ENCODE data around the gene MEGF11.

Gene MEGF11

GRCh38 chr15:65923264-65923663 is 330.3 kb downstream of the MEGF11 start (continued):
- no peak for TF ChIP-seq ZNF70 (CRISPR knock-in tag; IDR thresholded peaks at IDR 0.05)
- TF ChIP-seq ZNF8 (CRISPR knock-in tag; IDR thresholded peaks at IDR 0.05), result no peak
- TF ChIP-seq TCF4 (CRISPR knock-in tag; IDR thresholded peaks at IDR 0.05; ENCODE audit: borderline replicate concordance), result no peak
- no peak for TF ChIP-seq GLIS3 (CRISPR knock-in tag; IDR thresholded peaks at IDR 0.05)

DNA sequence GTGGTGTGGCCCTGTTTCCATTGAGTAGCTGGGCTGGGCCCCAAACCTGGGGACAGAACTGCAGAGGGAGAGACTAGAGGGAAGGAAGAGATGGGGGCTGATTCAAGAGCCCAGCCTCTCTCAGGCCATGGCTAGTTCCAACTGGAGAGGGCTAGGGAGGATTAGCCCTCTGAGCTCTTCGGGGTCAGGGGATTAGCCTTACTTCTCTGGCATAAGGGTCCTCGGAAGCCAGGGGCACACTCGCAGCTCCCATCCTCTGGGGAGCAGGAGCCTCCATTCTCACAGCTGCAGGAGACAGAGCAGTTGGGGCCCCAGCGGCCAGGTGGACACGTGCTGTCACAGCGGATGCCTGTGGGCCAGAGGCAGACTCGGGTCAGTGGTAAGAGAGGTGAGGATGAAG is 330.9 kb downstream of the MEGF11 start:
- no peak for ATAC-seq
- no peak for TF ChIP-seq OSR1 (CRISPR knock-in tag; IDR thresholded peaks at IDR 0.05)
- TF ChIP-seq ZNF70 (CRISPR knock-in tag; IDR thresholded peaks at IDR 0.05), result no peak
- TF ChIP-seq CREB5 (CRISPR knock-in tag; IDR thresholded peaks at IDR 0.05; ENCODE audit: low read depth), result no peak
- no peak for TF ChIP-seq ESRRG (CRISPR knock-in tag; IDR thresholded peaks at IDR 0.05)
- no peak for TF ChIP-seq CSRNP3 (CRISPR knock-in tag; IDR thresholded peaks at IDR 0.05)
- TF ChIP-seq PATZ1 (CRISPR knock-in tag; IDR thresholded peaks at IDR 0.05; ENCODE audit: borderline replicate concordance), result no peak
- TF ChIP-seq ZFP3 (CRISPR knock-in tag; IDR thresholded peaks at IDR 0.05), result no peak
- TF ChIP-seq ISL1 (CRISPR knock-in tag; IDR thresholded peaks at IDR 0.05), result no peak

DNA sequence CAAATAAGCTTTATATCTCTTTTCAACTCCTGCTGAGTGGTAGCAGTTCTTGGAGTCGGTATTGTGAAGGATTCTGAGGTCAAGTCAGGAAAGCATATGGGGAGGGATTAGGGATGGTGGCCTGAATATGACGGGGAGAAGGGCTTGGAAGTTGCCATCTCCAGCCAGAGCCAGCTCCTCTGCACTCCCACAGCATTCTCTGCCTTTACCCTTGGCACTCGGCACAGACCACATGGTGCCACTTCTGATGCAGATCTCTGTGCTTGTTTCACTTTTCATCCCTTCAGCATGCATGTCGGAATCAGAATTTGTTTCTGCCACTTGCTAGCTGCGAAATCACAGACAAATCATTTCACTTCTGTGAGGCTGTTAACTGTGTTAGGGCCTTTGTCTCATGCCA is 331.8 kb downstream of the MEGF11 start:
- no peak for ATAC-seq
- no peak for TF ChIP-seq ZFP30 (CRISPR knock-in tag; IDR thresholded peaks at IDR 0.05)
- TF ChIP-seq RARB (CRISPR knock-in tag; IDR thresholded peaks at IDR 0.05), result no peak
- TF ChIP-seq CSDC2 (CRISPR knock-in tag; IDR thresholded peaks at IDR 0.05), result no peak
- no peak for TF ChIP-seq ISL1 (CRISPR knock-in tag; IDR thresholded peaks at IDR 0.05)
- no peak for TF ChIP-seq SNAI2 (CRISPR knock-in tag; IDR thresholded peaks at IDR 0.05)
- TF ChIP-seq ZC3H10 (CRISPR knock-in tag; IDR thresholded peaks at IDR 0.05), result no peak
- no peak for TF ChIP-seq BACH2 (CRISPR knock-in tag; IDR thresholded peaks at IDR 0.05; ENCODE audit: borderline replicate concordance)
- no peak for TF ChIP-seq CSRNP3 (CRISPR knock-in tag; IDR thresholded peaks at IDR 0.05)
- no peak for TF ChIP-seq TCF4 (CRISPR knock-in tag; IDR thresholded peaks at IDR 0.05; ENCODE audit: borderline replicate concordance)
- no peak for TF ChIP-seq ZFP3 (CRISPR knock-in tag; IDR thresholded peaks at IDR 0.05)
- TF ChIP-seq PPARA (CRISPR knock-in tag; IDR thresholded peaks at IDR 0.05; ENCODE audit: borderline replicate concordance), result no peak
- TF ChIP-seq, protein P1, sequence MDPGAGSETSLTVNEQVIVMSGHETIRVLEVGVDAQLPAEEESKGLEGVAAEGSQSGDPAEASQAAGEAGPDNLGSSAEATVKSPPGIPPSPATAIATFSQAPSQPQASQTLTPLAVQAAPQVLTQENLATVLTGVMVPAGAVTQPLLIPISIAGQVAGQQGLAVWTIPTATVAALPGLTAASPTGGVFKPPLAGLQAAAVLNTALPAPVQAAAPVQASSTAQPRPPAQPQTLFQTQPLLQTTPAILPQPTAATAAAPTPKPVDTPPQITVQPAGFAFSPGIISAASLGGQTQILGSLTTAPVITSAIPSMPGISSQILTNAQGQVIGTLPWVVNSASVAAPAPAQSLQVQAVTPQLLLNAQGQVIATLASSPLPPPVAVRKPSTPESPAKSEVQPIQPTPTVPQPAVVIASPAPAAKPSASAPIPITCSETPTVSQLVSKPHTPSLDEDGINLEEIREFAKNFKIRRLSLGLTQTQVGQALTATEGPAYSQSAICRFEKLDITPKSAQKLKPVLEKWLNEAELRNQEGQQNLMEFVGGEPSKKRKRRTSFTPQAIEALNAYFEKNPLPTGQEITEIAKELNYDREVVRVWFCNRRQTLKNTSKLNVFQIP (CRISPR knock-in tag; IDR thresholded peaks at IDR 0.05; ENCODE audit: borderline replicate concordance, low read depth), result no peak
- no peak for TF ChIP-seq ZNF565 (CRISPR knock-in tag; conservative IDR thresholded peaks at IDR 0.05; ENCODE audit: low read depth)
- TF ChIP-seq OSR1 (CRISPR knock-in tag; IDR thresholded peaks at IDR 0.05), result no peak
- no peak for TF ChIP-seq TOX (CRISPR knock-in tag; IDR thresholded peaks at IDR 0.05; ENCODE audit: borderline replicate concordance)
- TF ChIP-seq ESRRG (CRISPR knock-in tag; IDR thresholded peaks at IDR 0.05), result no peak
- TF ChIP-seq PATZ1 (CRISPR knock-in tag; IDR thresholded peaks at IDR 0.05; ENCODE audit: borderline replicate concordance), result no peak
- no peak for TF ChIP-seq ZNF70 (CRISPR knock-in tag; IDR thresholded peaks at IDR 0.05)
- no peak for TF ChIP-seq ARNTL (CRISPR knock-in tag; IDR thresholded peaks at IDR 0.05; ENCODE audit: borderline replicate concordance, low read depth)
- TF ChIP-seq, protein P2, sequence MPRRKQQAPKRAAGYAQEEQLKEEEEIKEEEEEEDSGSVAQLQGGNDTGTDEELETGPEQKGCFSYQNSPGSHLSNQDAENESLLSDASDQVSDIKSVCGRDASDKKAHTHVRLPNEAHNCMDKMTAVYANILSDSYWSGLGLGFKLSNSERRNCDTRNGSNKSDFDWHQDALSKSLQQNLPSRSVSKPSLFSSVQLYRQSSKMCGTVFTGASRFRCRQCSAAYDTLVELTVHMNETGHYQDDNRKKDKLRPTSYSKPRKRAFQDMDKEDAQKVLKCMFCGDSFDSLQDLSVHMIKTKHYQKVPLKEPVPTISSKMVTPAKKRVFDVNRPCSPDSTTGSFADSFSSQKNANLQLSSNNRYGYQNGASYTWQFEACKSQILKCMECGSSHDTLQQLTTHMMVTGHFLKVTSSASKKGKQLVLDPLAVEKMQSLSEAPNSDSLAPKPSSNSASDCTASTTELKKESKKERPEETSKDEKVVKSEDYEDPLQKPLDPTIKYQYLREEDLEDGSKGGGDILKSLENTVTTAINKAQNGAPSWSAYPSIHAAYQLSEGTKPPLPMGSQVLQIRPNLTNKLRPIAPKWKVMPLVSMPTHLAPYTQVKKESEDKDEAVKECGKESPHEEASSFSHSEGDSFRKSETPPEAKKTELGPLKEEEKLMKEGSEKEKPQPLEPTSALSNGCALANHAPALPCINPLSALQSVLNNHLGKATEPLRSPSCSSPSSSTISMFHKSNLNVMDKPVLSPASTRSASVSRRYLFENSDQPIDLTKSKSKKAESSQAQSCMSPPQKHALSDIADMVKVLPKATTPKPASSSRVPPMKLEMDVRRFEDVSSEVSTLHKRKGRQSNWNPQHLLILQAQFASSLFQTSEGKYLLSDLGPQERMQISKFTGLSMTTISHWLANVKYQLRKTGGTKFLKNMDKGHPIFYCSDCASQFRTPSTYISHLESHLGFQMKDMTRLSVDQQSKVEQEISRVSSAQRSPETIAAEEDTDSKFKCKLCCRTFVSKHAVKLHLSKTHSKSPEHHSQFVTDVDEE (CRISPR knock-in tag; IDR thresholded peaks at IDR 0.05), result no peak
